Bone marrow (tissue), 2 donors: ENCODE data around the gene PNLIPRP3.
A peak's percentile ranks its signal among the peaks of the same experiment; 100 is the strongest.

Source experiments
- DNase-seq, 2 donors: peaks; one replicate each; lab custom pipeline; 2025; lab: John Stamatoyannopoulos, UW

PNLIPRP3 gene

DNA sequence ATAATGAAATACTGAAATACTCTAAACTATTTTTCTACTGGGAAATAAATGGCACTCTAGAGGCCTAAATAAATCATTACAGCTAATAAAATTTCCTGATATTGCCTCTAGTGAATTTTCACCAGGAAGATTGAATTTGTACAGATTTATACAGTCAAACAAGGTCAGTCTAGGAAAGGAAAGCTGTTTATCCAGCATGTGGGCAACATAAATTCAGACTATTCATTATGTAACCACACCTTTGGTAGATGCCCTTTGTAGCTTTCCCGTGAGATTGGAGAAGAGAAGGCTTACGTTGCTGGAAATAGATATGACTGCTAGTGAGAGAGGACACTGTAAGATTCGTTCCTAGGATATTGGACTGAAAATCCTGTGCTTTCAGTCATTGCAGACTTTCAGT is 82.9 kb downstream of the PNLIPRP3 start:
- DNase-seq, result no peak

- no peak for DNase-seq
Measured at GRCh38 chr10:116511365-116511764, 83.7 kb downstream of the PNLIPRP3 start.

DNA sequence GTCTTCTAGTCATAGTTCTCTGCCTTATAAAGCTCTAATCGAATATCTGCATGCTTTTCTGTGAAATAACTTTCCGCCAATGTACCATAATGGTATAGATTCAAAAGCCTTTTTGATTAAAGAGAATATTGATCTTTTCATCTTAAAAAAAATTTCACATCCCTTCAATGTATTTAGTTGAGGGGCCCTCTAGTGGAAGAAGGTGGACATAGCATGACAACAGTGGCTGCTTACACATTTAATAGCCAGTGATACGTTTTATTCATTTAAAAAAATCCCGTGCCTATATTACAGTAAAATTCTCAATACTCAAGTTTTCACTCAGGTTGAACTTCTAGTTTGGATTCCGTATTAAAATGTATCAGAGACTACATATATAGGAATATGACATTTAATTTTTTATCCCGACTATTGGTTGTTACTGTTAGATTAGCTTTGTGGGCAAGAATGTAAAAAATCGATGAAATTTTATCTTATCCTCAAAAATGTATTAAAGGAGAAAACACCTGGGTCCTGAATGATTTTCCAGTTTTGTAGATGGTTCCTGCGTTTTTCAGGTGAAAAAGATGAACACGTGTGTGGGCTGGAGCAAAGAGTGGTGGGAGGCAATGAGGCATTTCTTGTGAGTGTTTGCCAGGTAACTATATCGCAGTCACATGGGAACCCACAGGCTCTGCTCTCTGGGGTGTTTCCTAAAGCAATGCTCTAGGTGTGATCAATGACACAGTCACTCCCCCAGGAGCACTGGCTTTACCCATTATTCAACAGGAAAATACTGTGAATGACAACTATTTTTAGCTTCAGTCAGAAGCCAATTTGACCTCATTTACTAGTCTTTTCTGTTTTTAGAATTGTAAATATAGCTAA is 94.0 kb downstream of the PNLIPRP3 start:
- peak in 1 of 2 donors; percentile 11 for DNase-seq

DNA sequence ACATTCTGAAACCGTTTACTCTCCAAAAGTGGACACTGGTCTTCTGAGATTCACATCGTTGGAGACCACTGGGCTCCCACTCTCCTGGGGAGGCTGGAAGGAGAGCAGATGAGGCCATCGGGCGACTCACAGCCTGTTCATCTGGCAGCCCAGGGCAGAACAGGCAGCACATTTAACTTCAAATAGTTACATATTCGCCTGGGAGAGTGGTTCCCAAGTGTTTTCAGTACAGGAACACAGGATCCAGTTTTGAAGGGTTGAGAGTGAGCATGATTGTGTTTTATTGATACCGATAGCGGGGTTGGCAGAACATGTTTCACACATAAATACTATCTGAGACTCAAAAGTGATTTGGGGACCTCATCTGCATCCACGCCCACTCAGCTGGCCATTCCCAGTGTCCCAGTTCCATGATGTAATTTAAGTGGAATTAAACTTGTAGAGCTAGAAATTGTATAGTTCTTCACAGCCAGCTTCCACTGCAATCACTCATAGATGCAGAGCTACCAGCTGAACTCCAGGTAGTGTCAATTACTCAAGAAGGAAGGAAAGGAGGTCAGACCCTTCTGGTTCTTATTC is 95.2 kb downstream of the PNLIPRP3 start:
- no peak for DNase-seq

DNA sequence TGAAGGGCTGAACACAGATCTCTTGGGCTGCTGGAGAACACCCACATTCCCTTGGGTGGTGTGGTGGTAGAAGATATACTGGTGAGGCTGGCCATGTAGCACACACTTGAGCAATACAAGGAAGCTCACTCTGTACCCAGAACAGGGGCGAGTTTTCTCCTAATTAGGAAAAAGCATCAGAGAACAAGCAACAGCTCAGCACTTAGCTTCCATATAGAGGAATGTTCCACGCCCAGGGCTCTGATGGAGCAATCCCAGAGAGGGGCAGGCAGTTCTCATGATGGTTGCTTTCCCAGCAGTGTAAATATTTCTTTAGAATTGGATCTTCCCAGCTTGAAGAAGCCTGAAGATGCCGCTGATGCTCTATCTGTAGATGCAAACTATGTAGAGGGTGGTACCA is 97.1 kb downstream of the PNLIPRP3 start:
- DNase-seq, result no peak

DNA sequence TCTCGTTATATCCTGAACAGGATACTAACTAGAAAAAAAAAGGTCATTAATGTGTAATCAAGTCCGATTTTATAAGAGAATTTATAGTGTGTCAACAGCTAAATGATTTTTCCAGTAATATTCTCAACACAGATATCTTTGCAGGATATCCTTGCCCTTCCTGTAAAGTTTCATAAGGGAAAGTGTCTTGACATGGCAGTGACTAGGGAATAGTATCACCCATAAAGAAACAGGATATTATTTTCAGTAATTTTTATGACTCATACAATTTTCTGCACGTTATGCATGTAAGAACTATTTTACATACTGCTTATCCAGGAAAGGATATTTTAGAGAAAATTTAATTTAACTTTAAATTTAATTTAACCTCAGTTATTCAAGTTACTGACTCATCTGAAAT is 98.6 kb downstream of the PNLIPRP3 start:
- DNase-seq, result no peak
